Measurements from ENCODE around the gene C12orf76. TPM values are rescaled to one million over a fixed set of nuclear protein-coding genes. Genes with fewer than 3 reads are reported as not detected.
A peak's percentile ranks its signal among the peaks of the same experiment; 100 is the strongest.

The C12orf76 gene
- total and polyA plus RNA-seq, 9 of the 15 experiments (the other 6 are each of a cell fraction or from before 2014, with no cell fraction given) = 6.3 to 38.6 (median 12.3) TPM

DNA sequence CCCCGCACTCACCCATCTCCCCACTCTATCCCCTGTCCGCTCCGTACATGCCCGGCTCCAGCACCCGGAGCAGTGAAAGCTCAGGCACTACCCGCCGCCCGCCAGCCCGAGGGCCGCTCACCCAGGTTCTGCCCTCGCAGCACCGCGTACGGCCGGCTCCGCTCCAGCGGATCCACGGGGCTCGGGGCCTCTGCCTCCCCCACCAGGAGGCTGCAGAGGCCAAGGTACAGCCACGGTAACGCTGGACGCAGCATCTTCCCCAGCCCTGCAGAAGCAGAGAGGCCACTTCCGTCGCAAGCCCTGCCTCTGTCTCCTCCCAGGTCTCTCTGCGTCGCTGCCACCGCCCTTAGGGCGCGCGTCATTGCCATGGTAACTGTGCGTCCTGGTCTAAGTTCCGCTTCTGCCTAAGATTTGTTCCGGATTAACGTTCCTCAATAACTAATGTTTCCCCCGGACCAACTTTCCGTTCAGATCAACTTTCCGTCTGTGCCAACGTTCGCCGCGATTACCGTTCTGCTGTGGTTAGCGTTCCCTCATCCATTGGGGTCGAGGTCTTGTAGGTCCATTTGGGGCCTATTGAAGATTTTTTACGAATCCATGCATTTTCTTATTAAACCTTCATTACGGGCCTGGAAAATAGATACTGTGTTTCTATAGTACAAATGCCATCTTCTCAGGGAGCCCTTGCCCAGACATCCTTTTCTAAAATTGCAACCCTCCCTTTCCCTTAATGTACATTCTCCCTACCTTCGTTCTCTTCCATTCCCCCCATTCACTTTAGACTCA lies at the start of gene C12orf76 (continued):
- TF ChIP-seq RBM17 (IDR thresholded peaks at IDR 0.05; ENCODE audit: borderline replicate concordance, low read depth, low read length) = no peak
- TF ChIP-seq ESRRB (CRISPR knock-in tag; IDR thresholded peaks at IDR 0.05; ENCODE audit: borderline replicate concordance) = no peak
- peak; percentile 66; the same call in 1 of the 2 replicates for TF ChIP-seq GATAD2A (IDR thresholded peaks at IDR 0.05)
- TF ChIP-seq ZNF384 (IDR thresholded peaks at IDR 0.05; ENCODE audit: low read depth, low read length) = peak; percentile 44; the same call in 1 of the 2 replicates
- TF ChIP-seq, protein P1, sequence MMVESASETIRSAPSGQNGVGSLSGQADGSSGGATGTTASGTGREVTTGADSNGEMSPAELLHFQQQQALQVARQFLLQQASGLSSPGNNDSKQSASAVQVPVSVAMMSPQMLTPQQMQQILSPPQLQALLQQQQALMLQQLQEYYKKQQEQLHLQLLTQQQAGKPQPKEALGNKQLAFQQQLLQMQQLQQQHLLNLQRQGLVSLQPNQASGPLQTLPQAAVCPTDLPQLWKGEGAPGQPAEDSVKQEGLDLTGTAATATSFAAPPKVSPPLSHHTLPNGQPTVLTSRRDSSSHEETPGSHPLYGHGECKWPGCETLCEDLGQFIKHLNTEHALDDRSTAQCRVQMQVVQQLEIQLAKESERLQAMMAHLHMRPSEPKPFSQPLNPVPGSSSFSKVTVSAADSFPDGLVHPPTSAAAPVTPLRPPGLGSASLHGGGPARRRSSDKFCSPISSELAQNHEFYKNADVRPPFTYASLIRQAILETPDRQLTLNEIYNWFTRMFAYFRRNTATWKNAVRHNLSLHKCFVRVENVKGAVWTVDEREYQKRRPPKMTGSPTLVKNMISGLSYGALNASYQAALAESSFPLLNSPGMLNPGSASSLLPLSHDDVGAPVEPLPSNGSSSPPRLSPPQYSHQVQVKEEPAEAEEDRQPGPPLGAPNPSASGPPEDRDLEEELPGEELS (CRISPR knock-in tag; IDR thresholded peaks at IDR 0.05; ENCODE audit: borderline replicate concordance) = no peak; the same call in 1 of the 2 replicates
- TF ChIP-seq, protein P2, sequence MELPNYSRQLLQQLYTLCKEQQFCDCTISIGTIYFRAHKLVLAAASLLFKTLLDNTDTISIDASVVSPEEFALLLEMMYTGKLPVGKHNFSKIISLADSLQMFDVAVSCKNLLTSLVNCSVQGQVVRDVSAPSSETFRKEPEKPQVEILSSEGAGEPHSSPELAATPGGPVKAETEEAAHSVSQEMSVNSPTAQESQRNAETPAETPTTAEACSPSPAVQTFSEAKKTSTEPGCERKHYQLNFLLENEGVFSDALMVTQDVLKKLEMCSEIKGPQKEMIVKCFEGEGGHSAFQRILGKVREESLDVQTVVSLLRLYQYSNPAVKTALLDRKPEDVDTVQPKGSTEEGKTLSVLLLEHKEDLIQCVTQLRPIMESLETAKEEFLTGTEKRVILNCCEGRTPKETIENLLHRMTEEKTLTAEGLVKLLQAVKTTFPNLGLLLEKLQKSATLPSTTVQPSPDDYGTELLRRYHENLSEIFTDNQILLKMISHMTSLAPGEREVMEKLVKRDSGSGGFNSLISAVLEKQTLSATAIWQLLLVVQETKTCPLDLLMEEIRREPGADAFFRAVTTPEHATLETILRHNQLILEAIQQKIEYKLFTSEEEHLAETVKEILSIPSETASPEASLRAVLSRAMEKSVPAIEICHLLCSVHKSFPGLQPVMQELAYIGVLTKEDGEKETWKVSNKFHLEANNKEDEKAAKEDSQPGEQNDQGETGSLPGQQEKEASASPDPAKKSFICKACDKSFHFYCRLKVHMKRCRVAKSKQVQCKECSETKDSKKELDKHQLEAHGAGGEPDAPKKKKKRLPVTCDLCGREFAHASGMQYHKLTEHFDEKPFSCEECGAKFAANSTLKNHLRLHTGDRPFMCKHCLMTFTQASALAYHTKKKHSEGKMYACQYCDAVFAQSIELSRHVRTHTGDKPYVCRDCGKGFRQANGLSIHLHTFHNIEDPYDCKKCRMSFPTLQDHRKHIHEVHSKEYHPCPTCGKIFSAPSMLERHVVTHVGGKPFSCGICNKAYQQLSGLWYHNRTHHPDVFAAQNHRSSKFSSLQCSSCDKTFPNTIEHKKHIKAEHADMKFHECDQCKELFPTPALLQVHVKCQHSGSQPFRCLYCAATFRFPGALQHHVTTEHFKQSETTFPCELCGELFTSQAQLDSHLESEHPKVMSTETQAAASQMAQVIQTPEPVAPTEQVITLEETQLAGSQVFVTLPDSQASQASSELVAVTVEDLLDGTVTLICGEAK (IDR thresholded peaks at IDR 0.05) = peak; percentile 99
- TF ChIP-seq, protein P2 (CRISPR knock-in tag; IDR thresholded peaks at IDR 0.05) = no peak
- TF ChIP-seq, protein P3, sequence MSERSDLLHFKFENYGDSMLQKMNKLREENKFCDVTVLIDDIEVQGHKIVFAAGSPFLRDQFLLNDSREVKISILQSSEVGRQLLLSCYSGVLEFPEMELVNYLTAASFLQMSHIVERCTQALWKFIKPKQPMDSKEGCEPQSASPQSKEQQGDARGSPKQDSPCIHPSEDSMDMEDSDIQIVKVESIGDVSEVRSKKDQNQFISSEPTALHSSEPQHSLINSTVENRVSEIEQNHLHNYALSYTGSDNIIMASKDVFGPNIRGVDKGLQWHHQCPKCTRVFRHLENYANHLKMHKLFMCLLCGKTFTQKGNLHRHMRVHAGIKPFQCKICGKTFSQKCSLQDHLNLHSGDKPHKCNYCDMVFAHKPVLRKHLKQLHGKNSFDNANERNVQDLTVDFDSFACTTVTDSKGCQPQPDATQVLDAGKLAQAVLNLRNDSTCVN (CRISPR knock-in tag; IDR thresholded peaks at IDR 0.05) = no peak
- TF ChIP-seq GTF2E2 (tag; IDR thresholded peaks at IDR 0.05) = no peak; the same call in 1 of the 2 replicates
- TF ChIP-seq HNRNPLL (IDR thresholded peaks at IDR 0.05; ENCODE audit: low read depth, low read length, poor library complexity, severe bottlenecking) = peak; percentile 66
- TF ChIP-seq, protein P4, sequence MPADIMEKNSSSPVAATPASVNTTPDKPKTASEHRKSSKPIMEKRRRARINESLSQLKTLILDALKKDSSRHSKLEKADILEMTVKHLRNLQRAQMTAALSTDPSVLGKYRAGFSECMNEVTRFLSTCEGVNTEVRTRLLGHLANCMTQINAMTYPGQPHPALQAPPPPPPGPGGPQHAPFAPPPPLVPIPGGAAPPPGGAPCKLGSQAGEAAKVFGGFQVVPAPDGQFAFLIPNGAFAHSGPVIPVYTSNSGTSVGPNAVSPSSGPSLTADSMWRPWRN (IDR thresholded peaks at IDR 0.05; ENCODE audit: low read depth) = no peak
- TF ChIP-seq DIDO1 (tag; IDR thresholded peaks at IDR 0.05; ENCODE audit: low read depth) = peak; percentile 97
- no peak for TF ChIP-seq HNRNPH1 (optimal IDR thresholded peaks at IDR 0.05; ENCODE audit: low read depth, low read length)
- TF ChIP-seq NFYB (IDR thresholded peaks at IDR 0.05; ENCODE audit: extremely low read depth, insufficient read length) = no peak

All from K562 (cell line).